WERI-Rb-1 (cell line): ENCODE data around the gene BPIFB2.
A peak's percentile ranks its signal among the peaks of the same experiment; 100 is the strongest.

ENCODE experiments used
- DNase-seq: peaks from one replicate; pipeline ENCODE4 v3.0.0-alpha.2; 2020
- H3K27ac ChIP-seq: fragments of 250-450 bp; sonication (Bioruptor Pico); 2 replicates; pipeline ENCODE4 v1.5.1; 2020; ENCODE audit warnings: mild to moderate bottlenecking, moderate library complexity
- H3K27me3 ChIP-seq: fragments of 250-450 bp; sonication (Bioruptor Pico); 2 replicates; pipeline ENCODE4 v1.5.1; 2021; ENCODE audit warnings: mild to moderate bottlenecking, low read depth, moderate library complexity; ENCODE audit not compliant: insufficient read depth, severe bottlenecking
- H3K36me3 ChIP-seq: fragments of 250-450 bp; sonication (Bioruptor Pico); 2 replicates; pipeline ENCODE4 v1.5.1; 2020; ENCODE audit warnings: mild to moderate bottlenecking, moderate library complexity
- H3K4me3 ChIP-seq: 2 replicates; pipeline ENCODE4 v1.5.1; 2011; ENCODE audit warnings: low read depth, mild to moderate bottlenecking, control low read depth, low read length
- H3K9me3 ChIP-seq: fragments of 250-450 bp; sonication (Bioruptor Pico); 2 replicates; pipeline ENCODE4 v1.5.1; 2021; ENCODE audit warnings: mild to moderate bottlenecking, moderate library complexity; ENCODE audit not compliant: severe bottlenecking
- TF ChIP-seq, protein P1 (sequence below): IDR thresholded peaks from 2 replicates; pipeline ENCODE4 v1.5.1; 2011; ENCODE audit warnings: low read depth, mild to moderate bottlenecking, control low read depth, inconsistent platforms, low read length

Gene BPIFB2

DNA sequence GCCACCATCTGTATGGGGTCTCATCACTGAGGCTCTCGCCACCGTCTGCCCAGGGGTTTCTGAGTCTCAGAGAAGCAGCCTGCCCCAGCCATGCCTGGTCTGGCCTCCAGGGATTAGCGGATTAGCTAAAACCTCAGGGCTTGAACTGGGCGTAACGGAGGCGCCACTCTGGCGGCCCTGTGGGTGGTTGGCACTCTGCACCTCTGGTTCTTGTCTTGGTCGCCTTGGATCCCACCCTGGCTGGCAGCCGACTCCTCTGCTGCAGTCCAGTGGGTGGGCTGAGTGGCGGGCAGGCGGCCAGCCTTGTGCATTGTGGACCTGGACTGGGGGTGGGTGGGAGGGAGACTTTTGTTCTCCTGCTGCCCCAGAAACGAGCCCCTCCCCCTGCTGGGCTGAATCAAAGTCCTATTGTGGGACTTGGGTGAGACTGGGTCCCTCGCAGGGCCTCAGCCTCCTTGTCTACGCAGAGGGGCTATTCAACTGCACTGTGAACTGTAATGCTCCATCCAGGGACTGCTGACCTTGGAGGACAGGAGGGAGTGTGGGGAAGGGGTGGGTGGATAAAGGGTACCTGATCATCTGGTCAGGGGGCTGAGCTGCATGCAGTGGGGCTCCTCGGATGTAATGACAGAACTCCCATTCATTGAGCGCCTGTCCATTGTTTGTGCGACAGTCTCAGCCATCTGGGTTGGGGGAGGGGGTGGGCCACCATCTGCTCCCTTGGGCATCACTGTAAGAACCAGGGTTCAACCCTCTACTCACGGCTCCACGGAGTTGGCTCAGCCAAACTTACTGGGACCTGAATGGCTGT is 27.2 kb upstream of the BPIFB2 start:
- DNase-seq = peak; percentile 95
- Histone ChIP-seq H3K9me3 (peaks cover 22% of the 10 kb centered on the region), H3K36me3 (no peaks in the 10 kb centered on the region), H3K27me3 (no peaks in the 10 kb centered on the region), H3K27ac (peak overlapping the region; percentile 100), H3K4me3 (peak overlapping the region; percentile 32)
- TF ChIP-seq, protein P1, sequence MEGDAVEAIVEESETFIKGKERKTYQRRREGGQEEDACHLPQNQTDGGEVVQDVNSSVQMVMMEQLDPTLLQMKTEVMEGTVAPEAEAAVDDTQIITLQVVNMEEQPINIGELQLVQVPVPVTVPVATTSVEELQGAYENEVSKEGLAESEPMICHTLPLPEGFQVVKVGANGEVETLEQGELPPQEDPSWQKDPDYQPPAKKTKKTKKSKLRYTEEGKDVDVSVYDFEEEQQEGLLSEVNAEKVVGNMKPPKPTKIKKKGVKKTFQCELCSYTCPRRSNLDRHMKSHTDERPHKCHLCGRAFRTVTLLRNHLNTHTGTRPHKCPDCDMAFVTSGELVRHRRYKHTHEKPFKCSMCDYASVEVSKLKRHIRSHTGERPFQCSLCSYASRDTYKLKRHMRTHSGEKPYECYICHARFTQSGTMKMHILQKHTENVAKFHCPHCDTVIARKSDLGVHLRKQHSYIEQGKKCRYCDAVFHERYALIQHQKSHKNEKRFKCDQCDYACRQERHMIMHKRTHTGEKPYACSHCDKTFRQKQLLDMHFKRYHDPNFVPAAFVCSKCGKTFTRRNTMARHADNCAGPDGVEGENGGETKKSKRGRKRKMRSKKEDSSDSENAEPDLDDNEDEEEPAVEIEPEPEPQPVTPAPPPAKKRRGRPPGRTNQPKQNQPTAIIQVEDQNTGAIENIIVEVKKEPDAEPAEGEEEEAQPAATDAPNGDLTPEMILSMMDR = no peak

DNA sequence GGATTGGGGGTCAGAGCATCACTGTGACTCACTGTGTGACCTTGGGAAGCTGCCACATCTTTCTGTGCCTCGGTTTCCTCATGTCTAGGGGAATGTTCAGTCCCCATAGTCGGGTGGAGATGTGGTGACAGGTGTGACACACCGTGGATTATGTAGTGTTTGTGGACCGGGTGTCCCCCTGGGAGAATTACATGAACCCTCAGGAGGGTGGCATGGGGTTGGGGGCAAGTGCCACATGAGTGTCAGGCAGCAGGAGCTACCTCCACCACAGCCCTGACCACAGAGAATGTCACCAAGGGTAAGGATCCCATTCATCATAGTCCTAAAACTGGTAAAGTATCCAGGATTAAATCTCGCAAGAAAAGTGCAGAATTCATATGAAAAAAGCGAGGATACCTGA is 26.5 kb upstream of the BPIFB2 start:
- peak overlapping the region; percentile 100 for H3K27ac ChIP-seq
- H3K36me3 ChIP-seq = no peaks in the 10 kb centered on the region
- H3K27me3 ChIP-seq = no peaks in the 10 kb centered on the region

DNA sequence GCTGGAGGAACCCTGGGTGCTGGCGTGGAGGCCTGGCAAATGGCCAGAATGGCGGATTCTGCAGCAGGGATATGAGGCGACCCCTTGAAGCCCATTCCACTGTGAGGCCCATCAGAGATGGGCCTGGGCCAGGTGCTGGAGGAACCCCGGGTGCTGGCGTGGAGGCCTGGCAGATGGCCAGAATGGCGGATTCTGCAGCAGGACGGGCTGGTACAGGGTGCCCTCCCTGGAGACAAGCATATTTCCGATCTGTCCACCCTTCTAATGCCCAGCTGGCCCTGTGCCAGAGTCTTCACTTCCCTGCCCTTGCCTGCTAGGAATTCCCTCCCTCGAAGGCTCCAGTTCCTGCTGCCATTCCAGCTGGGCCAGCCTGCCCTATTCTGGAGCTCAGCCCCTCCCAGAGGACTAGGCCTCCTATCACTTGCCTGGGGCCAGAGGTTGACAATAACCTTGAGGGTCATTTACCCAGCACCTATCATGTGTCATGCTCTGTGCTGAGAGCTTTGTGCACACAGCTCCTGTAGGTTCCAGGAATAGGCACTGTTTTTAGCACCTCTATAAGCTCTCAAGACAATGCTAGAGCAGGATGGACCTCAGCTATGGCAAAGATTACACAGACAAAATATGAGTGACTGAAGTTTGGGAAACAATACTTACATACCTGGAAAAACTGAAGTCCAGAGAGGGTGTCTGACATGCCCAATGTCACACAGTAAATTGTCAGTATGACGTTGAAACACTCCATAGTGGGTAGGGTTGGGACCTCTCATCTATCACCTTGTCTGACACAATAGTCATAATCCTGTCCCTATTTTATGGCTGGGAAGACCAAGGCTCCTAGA is 24.7 kb upstream of the BPIFB2 start:
- DNase-seq = peak; percentile 30
- TF ChIP-seq, protein P1 = no peak
- peaks cover 10% of the 10 kb centered on the region for H3K9me3 ChIP-seq
- peak overlapping the region; percentile 41; the same call in 1 of the 2 replicates for H3K27ac ChIP-seq
- H3K4me3 ChIP-seq = no peak overlapping the region
- no peaks in the 10 kb centered on the region for H3K27me3 ChIP-seq
- no peaks in the 10 kb centered on the region for H3K36me3 ChIP-seq

More for the DNA sequence above, 26.5 kb upstream of the BPIFB2 start:
- TF ChIP-seq, protein P1 = no peak
- Histone ChIP-seq H3K9me3 (peaks cover 22% of the 10 kb centered on the region), H3K4me3 (no peak overlapping the region)
- no peak for DNase-seq

DNA sequence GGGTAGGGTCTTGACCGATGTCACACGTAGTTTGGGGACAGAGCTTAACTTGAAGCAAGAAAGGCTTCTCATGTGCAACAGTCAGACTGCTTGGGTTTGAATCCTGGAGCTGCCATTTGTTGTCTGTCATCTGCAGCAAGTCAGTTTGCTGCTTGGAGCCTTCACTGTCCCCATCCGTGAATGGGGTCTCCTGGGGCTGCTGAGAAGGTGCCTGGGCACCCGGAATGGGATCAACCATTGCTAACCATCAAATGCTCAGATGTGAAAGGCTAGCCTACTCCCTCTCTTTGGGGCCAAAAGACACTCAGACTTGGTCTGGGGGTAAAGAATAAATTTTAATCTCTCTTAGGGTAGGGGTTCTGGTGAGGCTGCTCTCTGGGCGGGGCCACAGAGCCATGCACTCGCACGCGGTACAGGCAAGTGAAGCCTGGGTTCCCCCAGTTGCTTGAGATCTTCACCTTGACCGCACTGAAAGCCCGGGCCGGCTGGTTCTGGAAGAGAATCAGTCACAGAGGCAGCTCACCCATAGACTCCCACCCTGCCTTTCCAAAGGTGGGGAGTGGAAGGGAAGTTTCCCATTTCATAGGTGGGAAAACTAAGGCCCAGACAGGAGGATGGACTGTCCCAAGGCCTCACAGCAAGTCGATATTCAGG is 23.9 kb upstream of the BPIFB2 start:
- no peaks in the 10 kb centered on the region for H3K36me3 ChIP-seq
- TF ChIP-seq, protein P1 = no peak
- no peak overlapping the region for H3K27ac ChIP-seq
- H3K27me3 ChIP-seq = no peaks in the 10 kb centered on the region
- H3K4me3 ChIP-seq = no peak overlapping the region
- H3K9me3 ChIP-seq = peaks cover 10% of the 10 kb centered on the region
- DNase-seq = no peak

DNA sequence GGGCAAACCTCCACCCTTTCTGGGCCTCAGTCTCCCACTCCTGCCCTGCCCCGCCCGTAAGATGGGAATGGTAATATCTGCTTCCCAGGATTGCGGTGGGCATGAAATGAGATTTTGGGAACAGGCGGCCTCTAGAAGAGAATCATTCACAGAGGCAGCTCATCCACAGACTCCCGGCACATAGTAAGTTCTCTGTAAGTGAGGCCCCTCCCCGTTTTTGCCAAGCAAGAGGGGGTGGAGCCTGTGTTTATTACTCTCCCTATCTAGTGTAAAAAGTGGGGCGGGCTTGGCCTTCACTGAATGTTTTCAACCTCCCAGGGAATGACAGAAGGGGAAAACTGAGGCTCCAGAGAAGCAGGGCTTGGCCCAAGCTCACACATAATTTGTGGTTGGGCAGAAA is 23.3 kb upstream of the BPIFB2 start:
- Histone ChIP-seq H3K27ac (no peak overlapping the region), H3K4me3 (no peak overlapping the region), H3K27me3 (no peaks in the 10 kb centered on the region), H3K36me3 (no peaks in the 10 kb centered on the region), H3K9me3 (peaks cover 10% of the 10 kb centered on the region)
- TF ChIP-seq, protein P1 = no peak
- DNase-seq = no peak
